Vagina (tissue), 2 donors: ENCODE data around the gene ARFRP1.

Experiments
- POLR2A ChIP-seq, 2 donors: fragments of 450-650 bp; IDR thresholded peaks; one replicate each; pipeline ENCODE4 v1.6.1; 2017; ENCODE audit warnings: antibody characterized with exemption in 2 of 2, mild to moderate bottlenecking in 2 of 2, moderate library complexity in 2 of 2
- POLR2AphosphoS5 ChIP-seq, 2 donors: sonication (generic); formaldehyde crosslinking; IDR thresholded peaks; one replicate each; pipeline ENCODE4 v1.9.0; 2017; ENCODE audit warnings: antibody characterized with exemption in 2 of 2, mild to moderate bottlenecking in 2 of 2, low read depth in 1 of 2; ENCODE audit not compliant: insufficient read depth in 1 of 2
- TF ChIP-seq, protein P1 (sequence below), 3 experiments: fragments of 450-650 bp in 2 of 3; fragments of 200-600 bp in 1 of 3; sonication (generic) in 1 of 3; IDR thresholded peaks; one replicate each; pipeline ENCODE4 v1.5.1; 2017 to 2019; ENCODE audit warnings: antibody characterized with exemption in 3 of 3, mild to moderate bottlenecking in 2 of 3, moderate library complexity in 2 of 3

DNA sequence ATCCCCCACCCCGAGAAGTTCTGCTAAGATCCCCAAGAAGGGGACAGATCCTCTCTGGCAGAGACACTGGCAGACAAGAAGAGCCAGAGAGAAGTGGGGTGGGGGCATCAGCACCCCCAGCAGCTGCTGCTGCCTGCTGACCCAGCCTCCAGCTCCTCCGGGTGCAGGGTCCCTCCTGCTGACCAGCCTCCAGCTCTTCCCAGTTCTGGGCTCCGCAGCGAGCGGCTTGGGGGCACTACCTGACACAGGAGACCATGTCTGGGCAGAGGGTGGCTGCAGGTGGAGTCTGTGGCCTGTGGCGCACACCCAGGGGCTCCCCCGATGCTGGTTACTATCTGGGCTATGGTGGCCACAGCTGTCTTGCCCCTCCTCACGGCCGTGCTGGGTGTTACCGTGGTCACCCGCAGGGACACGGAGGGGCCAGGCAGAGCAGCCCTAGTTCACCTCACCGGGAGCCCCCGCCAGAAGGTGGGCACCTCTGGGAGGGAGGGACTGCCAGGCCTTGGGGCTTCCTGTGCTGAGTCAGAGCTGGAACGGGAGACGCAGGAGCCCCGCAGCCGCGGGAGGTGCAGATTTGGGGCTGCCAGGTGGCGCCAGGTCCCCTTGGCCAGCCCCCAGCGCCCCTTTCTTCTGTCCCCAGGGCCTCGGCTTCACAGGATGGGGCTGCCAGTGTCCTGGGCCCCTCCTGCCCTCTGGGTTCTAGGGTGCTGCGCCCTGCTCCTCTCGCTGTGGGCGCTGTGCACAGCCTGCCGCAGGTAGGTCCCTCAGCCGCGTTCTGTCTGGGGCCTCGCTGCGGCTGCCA is 29.3 kb upstream of the ARFRP1 start:
- TF ChIP-seq, protein P1, sequence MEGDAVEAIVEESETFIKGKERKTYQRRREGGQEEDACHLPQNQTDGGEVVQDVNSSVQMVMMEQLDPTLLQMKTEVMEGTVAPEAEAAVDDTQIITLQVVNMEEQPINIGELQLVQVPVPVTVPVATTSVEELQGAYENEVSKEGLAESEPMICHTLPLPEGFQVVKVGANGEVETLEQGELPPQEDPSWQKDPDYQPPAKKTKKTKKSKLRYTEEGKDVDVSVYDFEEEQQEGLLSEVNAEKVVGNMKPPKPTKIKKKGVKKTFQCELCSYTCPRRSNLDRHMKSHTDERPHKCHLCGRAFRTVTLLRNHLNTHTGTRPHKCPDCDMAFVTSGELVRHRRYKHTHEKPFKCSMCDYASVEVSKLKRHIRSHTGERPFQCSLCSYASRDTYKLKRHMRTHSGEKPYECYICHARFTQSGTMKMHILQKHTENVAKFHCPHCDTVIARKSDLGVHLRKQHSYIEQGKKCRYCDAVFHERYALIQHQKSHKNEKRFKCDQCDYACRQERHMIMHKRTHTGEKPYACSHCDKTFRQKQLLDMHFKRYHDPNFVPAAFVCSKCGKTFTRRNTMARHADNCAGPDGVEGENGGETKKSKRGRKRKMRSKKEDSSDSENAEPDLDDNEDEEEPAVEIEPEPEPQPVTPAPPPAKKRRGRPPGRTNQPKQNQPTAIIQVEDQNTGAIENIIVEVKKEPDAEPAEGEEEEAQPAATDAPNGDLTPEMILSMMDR (IDR thresholded peaks at IDR 0.05): no peak
- TF ChIP-seq POLR2A (IDR thresholded peaks at IDR 0.05): no peak
- no peak for TF ChIP-seq POLR2AphosphoS5 (IDR thresholded peaks at IDR 0.05; ENCODE audit: insufficient read depth in 1 of 2, low read depth in 1 of 2)
